ENCODE data around the gene GBGT1.

GBGT1 gene

DNA sequence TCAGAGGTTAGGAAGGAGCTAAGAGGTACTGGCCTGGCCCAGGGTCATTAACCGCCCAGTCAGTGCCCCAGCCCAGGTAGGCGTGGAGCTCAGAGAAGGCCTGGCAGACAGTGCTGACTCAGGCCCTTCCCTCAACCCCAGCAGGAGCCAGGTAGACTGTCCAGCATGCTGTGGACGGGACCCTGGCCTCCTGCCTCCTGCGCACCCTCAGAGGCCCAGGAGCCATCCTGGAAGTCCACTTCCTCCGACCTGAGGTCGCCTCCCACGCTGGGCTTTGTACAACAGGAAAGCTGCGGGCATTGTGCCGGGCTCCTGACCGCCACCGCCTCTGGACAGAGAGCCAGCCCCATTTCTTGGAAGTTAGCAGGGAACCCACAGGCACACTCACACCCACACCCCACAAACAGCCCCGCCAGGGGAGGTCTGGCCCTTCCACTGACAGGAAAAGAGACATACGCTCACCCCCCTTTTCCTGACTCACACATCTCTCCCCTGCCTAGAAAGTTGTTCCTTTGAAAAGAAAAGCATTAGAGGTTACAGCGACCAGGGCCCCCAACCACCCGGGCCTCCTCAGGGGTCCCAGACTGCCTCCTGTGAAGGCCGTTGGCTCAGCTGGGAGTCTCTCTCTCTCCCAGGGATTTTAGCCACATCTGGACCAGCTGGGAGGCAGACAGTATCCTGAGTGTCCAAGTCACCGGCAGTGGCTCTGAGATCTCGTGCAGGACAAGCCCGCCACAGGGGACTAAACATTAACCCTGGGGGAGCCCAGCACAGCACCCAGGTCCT is 50.4 kb downstream of the GBGT1 start:
- DNase-seq = peak; percentile 71 to 76

DNA sequence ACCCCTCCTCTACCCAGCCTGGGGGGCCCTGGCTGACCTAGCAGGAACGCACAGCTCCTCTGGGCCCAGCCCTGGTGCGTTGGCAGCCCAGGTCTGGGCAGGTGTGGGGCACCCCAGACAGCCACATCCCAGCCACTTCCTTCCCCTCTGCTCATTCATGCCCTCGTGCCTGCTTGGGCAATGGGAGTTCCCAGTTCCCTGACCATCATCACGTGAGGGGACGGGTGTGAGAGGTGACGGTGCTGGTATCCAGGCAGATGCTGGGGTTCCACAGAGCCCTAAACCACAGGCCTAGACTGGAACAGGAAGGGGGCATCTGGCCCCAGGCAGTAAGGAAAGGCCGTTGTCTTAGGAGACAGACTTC is 51.1 kb downstream of the GBGT1 start:
- peak; percentile 93 to 96 for DNase-seq

DNA sequence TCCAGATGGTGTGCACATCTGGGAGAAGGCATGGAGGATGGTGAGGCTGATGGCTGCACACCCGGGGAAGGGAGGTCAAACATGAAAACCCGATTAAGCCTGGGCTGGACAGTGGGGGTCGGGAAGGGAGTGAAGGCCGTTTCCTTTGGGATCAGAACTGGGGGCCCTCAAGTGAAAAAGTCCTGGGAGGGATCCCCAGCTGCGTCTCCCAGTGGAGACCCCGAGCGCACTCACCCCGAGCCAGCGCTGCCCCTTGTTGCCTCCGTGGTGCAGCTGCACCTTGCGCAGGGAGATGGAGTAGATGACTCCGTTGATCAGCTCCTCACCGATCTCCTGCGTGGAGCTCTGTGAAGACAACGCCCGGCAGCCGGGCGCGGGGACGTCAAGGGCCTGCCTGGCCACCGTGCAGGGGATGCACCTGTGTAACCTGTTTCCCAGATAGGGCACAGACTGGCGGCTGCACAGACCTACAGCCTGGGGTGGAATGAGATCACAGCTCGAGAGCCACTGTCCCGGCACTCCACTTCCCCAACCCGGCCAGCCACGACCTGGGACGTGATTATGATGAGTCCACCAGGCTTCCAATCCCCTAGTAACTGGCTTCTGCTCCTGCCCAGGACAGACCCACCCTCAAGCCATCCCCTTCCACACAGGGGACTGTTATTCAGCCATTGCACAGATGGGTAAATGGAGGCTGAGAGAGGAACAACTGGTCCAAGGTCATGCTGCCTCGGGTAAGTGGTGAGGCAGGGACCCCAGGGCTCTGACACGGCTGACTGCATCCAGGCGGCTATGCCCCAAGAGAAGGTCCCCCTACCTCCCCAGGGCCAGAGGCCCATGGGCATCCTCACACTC is 51.7 kb downstream of the GBGT1 start:
- no peak for DNase-seq

DNA sequence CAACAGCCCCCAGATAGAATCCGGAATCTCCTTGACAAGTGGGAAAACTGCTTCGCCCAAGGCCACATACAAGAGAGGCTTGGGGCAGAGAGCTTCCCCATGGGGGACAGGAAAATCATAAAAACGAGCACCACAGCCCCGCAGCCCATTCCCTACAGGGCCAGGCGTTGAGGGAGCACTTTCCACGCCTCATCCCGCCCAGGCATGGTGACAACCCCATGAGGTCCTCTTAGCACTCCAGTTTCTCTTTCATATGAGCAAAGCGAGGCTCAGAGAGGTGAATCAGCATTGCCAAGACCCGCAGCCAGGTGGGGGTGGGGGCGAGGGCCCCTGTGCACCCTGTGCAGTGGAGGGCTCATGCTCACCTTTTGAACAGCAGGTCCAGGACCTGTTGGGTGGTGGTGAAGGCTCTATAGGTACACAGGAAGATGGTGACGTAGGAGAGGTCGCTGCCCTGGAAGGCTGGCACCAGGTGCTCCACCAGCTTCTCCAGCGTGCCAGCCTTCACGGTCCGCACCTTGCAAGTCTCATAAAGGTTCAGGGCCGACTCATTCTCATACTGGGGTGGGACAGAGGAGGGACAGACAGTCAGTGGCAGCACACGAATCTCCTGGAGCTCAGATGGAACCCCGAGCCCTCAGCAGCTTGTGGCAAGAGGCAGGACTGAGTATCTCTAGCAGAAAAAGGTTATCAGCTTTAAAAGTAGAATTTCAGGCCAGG is 53.6 kb downstream of the GBGT1 start:
- no peak for DNase-seq

DNA sequence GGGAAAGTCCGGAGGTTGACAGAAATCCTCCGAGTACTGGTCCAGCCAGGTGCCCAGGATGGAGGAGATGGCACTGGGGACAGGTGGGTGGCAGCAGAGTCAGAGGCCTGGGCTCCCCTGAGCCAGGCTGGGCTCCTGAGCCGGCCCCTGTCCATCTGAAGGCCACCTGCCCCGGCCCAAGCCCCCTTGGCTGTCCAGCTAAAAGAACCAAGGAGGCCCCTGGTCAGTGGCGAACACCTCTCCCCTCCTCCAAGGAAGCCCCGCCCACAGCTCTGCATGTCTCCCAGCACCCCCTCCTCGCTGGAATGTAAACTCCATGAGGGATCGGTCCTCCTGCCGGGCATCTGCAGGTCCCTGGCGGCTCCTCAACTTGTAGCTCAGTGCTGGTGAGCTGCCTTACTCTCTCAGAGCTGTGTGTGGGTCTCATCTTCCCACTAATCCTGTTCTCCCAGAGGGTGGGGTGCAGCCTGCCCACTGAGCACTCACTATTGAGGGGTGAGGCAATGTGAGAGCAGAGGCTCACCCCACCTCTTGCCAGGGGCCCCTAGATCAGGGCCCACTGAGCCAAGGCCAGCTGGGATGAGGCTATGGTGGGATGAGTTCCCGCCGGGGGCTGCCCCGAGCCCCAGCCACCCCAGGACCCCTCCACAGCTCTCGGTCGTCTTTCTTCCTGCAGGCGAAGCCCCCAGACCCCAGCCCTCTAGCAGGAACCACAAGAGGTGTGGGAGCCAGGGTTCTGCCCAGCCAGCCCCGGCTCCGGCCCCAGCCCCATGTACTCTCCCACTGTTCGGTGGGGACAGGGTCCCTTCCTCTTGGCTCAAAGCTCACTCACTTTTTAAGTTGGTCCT is 54.7 kb downstream of the GBGT1 start:
- no peak for DNase-seq

DNA sequence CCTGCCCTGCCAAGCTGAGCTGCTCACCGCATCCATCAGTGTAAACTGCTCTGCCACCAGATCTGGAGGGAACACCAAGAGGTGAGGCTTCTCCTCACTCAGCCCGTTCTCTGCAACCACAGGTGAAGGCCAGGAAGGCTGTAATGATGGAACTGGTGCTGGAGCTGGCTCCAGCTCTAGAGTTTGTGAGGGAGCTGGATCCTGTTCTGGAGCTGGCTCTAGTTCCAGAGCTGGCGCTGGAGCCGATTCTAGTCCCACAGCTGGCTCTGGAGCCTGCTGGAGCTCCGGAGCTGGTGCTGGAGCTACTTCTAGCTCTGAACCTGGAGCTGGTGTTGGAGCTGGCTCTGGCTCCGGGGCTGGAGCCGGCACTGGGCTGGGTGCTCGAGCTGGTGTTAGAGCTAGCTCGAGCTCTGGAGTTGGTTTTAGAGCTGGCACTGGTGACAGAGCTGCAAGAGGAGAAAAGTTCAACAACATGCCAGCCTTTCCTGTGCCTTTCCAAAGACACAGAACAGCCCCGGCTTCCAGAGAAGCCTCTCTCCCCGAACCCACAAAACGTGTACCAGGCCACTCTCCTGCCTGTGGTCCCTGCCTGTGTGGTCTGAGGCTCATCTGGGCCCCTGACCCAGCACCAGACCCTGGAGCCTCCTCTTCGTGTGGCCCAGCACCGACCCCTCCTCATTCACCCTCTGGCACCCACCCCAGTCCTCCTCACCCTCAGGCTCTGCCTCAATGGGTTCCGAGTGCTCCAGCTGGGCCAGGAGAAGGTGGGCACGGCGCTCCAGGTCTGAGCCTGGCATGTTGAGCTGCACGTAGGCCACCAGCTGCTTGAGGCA is 55.5 kb downstream of the GBGT1 start:
- no peak for DNase-seq

DNA sequence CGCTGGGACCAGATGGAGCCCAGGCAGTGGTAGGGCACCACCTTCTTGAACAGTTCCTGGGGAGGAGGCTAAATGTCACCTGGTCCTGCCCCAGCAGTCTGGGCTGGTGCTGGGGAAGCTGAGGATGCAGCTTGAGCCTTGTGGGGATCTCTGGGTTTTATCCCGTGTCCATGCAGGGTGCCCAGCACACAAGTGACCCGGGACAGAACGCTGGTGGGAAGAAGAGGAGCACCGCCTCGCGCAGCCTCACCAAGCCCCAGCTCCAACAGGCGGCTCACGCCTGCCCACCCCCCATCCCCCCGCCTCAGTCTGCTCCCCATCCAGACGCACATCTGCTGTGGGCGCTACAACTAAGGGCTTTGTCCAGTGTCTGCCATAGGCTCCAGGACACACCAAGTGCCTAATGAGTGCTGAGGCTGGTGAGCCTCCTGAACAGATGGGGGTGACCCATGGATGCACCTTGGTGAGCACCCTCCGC is 56.4 kb downstream of the GBGT1 start:
- DNase-seq = no peak

DNA sequence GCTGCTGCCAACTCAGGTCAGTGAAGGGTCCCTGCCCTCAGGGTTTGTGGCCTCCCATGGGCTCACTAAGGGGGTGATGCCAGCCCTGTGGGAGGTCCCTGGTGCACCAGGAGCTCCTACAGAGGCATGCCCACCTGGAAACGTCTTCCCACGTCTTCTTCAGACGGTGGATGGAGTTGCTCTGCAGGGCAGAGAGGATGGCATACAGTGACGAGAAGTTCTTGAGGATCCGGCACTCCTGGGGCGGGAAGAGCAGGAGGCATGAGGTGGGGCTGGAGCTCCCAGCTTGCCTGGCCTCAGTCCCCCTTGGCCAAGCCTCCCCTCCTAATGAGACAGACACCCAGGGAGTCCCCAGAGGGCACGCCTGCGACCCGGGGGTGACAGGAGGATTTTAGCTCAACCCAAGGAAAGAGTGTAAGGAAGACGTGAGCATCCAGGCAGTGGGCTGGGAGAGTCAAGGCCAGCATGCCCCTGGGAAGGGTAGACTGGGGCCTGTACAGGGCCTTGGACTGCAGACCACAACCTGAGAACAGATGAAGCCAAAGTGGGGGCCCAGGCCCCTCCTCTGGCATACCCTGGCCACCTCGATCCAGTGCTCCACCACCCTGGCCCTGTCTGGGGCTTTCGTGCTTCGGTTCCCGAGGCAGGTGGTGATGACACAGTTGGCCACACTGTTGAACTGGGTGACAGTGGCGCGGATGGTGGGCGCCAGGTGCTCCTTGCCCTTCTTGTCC is 57.0 kb downstream of the GBGT1 start:
- DNase-seq = no peak

DNA sequence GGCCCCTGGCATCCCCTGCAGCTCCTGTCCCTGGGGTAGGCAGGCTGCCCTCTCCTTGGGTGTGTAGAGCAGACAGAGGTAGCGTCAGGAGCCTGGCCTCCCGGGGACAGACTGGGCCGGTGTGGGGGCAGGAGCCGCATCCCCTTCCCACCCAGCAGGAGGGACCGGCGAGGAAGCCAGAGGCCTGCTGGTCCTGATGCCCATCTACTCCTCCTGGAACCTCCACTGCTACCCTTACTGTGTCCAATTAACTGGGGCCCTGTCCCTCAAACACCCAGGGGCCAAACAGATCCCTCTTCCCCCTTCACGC is 58.3 kb downstream of the GBGT1 start:
- DNase-seq = no peak

DNA sequence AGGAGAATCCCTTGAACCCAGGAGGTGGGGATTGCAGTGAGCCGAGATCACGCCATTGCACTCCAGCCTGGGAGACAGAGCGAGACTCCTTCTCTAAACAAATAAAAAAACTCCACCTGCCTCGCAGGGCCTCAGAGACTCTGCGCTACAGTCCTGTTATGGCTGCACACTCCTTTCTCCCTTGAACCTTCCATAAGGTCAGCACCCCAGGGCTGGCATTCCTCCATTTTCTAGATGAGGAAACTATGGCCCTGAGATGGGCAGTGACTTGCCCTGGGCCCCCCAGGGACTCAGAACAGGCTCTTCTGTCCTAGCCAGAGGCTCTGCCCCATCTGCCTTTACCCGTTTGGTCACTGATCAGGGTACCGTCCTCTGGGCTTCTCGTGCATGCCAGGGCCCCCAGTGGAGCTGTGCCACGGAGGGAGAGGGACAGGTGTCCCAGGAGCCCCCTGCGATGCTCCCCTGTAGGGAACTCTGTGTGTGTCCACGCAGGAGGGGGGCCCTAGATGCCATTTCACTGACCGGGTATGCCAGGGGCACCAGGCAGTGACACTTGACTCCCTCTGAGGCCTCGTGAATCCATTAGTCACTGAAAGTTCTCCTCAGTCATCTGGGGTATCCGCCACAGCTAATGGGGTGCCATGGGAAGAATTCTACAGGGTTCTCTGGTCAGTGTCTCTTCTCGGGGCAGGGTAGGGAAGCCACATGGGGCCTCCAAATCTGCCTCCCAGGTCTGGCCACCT is 58.8 kb downstream of the GBGT1 start:
- no peak for DNase-seq

DNA sequence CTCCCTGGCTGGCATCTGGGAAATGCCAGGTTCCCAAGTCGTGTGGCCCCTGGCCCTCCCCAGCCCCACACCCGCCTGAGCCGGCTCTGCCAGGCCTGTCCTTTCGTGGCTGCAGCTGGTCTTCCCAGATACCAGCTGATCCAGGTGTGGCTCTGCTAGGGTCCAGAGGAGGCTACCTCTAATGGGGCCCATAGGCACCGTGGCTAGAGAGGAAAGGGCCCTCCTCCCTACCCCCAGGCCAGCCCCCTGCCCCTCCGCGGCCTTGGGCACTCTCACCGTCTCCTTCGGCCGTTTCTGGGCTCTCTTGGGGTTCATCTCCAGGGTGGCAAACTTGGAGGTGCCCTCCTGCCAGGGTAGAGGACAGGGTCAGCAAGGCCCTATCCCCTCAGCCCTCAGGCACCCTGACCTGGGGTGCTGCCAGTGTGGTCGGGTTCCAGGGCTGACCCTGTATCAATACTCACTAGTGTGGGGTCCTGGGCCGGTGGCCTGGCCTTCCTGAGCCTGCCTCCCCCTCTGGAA is 59.7 kb downstream of the GBGT1 start:
- DNase-seq = no peak

DNA sequence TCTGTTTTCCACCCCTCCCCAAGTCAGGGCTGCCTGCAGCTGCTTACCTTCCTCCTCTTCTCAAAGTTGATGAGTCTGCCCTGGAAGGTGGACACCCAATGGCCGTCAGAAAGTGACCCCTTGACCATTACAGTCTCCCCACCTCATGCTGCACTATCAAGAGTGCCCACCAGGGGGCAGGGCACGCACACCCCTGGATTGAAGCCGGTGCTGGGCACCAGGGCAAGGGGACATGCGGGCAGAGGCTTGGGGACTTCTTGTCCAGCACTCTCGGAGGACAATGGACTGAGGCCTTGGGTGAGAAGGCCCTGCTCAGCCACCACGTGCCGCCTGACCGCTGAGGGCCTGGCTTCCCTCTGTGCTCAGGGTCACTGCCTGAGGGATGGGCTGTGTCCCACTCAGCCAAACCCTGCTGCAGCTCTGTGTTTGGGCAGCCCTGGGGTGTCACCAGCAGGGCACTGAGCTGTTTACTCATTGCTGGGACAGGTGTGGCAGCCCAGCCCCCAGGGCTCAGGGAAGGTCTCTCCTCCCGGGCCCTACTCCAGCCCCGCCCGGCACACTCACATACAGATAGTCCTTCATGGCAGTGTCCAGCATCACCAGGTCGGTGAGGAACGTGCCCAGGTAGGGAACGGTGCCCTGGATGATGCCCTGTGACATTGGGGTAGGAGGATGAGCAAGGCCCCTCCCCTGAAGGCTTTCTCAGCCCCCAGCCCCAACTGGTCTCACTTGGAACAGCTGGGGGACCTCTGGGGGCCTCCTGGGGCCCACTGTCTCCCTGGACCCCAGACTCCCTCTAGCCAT is 60.3 kb downstream of the GBGT1 start:
- DNase-seq = peak in 1 of 2 donors; percentile 80
